Effector memory CD8-positive, alpha-beta T cell (primary cell): Measurements from ENCODE around the gene IQSEC3.

Source experiments
- ATAC-seq: fragments of 150-1000 bp; cut with Tn5 transposase; replicated peaks from 2 replicates; pipeline ENCODE4 v1.10.0; 2021; ENCODE audit warnings: mild to moderate bottlenecking, moderate library complexity
- DNase-seq, 3 experiments: peaks; one replicate each; pipeline ENCODE4 v3.0.0; 2021
- H3K27ac Mint-ChIP-seq, 2 donors: one replicate each; pipeline ENCODE4 v1.8.0; 2022; ENCODE audit warnings: mild to moderate bottlenecking in 2 of 2, mixed read lengths in 2 of 2, moderate library complexity in 2 of 2
- H3K27me3 Mint-ChIP-seq, 2 donors: one replicate each; pipeline ENCODE4 v1.8.0; 2022; ENCODE audit warnings: mixed read lengths in 2 of 2
- H3K36me3 Mint-ChIP-seq: one replicate; pipeline ENCODE4 v1.8.0; 2022; ENCODE audit warnings: mild to moderate bottlenecking, moderate library complexity, mixed read lengths; ENCODE audit not compliant: insufficient read depth
- H3K4me1 Mint-ChIP-seq, 2 donors: one replicate each; pipeline ENCODE4 v1.8.0; 2022; ENCODE audit warnings: low read depth in 2 of 2, mixed read lengths in 2 of 2
- H3K4me3 Mint-ChIP-seq, 2 donors: one replicate each; pipeline ENCODE4 v1.8.0; 2022; ENCODE audit warnings: mild to moderate bottlenecking in 2 of 2, mixed read lengths in 2 of 2, moderate library complexity in 2 of 2
- H3K9me3 Mint-ChIP-seq, 2 donors: one replicate each; pipeline ENCODE4 v1.8.0; 2022; ENCODE audit warnings: mixed read lengths in 2 of 2

The IQSEC3 gene

GRCh38 chr12:115518-115917, 49.0 kb downstream of the IQSEC3 start:
- DNase-seq = no peak
- peaks cover 67 to 96% of the 10 kb centered on the region in 2 donors for H3K27me3 Mint-ChIP-seq
- ATAC-seq = no peak
- no peak overlapping the region for H3K4me3 Mint-ChIP-seq
- no peaks in the 10 kb centered on the region for H3K4me1 Mint-ChIP-seq
- no peak overlapping the region for H3K27ac Mint-ChIP-seq
- no peaks in the 10 kb centered on the region for H3K9me3 Mint-ChIP-seq
- H3K36me3 Mint-ChIP-seq = peaks cover 2% of the 10 kb centered on the region

DNA sequence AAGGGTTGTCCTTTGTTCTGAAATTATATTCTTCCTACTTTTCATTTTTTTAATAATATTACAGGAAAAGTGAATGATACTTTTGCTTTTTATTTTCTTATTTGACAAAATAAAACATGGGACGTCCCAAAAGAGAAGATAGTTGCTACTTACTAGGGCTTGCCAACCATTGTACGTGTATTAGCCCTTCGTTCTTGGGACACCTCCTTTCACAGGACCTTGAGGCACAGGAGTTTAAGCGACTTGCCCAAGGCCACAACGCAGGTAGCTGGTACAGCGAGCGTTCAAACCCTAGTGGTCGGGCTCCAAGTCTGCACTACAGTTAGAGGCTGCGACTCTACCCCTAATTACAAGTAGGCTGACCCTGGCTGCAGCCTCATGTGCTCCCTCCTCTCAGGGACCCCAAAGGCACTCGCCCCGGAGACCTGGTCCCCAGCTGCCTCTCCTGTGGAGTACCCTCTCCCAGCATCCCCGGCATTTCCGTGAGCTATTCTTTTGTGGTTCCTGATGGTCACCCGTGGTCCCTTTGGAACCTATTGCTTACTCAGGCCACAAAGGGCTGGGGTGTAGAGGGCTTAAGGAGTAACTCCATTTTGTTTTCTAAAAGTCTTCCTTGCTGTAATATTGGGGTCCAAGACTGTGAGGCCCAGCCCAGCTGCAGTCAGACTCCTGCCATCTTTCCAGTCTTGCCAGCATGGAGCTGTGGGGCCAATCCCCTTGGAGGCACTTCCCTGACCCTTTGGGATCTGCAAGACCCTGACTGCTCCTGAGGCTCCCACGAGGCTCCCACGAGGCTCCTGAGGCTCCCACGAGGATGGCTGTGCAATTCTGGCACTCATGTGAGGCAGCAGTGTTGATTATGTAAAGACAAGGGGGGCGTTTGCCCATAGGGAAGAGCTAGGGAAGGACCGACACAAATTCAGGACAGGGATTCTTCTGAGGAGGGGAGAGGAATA, 49.7 kb downstream of the IQSEC3 start:
- DNase-seq (no peak), ATAC-seq (no peak)
- Mint-ChIP-seq H3K27me3 (peaks cover 65 to 96% of the 10 kb centered on the region in 2 donors), H3K9me3 (no peaks in the 10 kb centered on the region), H3K4me1 (no peaks in the 10 kb centered on the region), H3K4me3 (no peak overlapping the region), H3K27ac (no peak overlapping the region), H3K36me3 (peaks cover 2% of the 10 kb centered on the region)

DNA sequence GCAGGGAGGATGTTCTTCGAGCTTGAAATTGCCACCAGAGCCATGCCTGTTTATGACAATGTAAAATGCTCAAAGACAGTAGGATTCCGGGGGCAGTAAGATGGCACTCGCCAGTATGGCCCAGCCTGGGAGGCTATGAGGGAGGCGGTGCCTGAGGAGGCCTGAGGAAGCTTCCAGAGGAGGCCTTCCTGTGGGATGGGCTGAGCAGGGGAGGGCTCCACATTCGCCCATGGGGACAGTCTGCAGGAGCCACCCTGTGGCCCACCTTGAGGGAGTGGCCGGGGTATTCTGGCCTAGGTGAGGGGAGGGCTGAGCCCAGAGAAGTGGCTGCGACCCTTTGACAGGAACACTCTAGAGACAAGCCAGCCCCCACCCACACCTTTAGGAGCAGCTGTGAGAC, 50.7 kb downstream of the IQSEC3 start:
- no peaks in the 10 kb centered on the region for H3K4me1 Mint-ChIP-seq
- peaks cover 2% of the 10 kb centered on the region for H3K36me3 Mint-ChIP-seq
- ATAC-seq = no peak
- no peaks in the 10 kb centered on the region for H3K9me3 Mint-ChIP-seq
- DNase-seq = no peak
- no peak overlapping the region for H3K4me3 Mint-ChIP-seq
- no peak overlapping the region for H3K27ac Mint-ChIP-seq
- peaks cover 61 to 93% of the 10 kb centered on the region in 2 donors for H3K27me3 Mint-ChIP-seq

- DNase-seq (no peak), ATAC-seq (no peak)
- no peak overlapping the region for H3K4me3 Mint-ChIP-seq
- no peaks in the 10 kb centered on the region for H3K9me3 Mint-ChIP-seq
- peaks cover 2% of the 10 kb centered on the region for H3K36me3 Mint-ChIP-seq
- H3K4me1 Mint-ChIP-seq = no peaks in the 10 kb centered on the region
- no peak overlapping the region for H3K27ac Mint-ChIP-seq
- H3K27me3 Mint-ChIP-seq = peaks cover 66 to 93% of the 10 kb centered on the region in 2 donors
Observed at GRCh38 chr12:117816-118345, 51.3 kb downstream of the IQSEC3 start.

DNA sequence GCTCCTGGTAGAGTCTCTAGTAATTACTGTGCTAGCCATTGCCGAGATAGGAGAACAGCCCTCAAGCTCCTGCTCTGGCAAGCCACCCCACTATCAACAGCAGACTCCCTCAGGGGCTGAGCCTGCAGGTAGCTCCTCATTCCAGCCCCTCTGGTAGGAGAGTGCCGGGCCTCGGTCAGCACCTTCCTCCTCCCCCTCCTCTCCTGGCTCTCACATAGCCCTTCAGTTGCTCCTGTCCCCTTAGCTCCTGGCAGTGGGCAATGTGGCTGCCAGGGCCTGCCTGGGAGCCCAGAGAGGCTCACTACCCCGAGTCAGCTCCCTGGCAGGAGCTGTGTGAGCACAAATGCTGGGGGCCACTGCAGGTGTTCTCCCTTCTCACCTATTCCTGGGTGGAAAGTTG, 52.0 kb downstream of the IQSEC3 start:
- H3K27ac Mint-ChIP-seq = no peak overlapping the region
- no peaks in the 10 kb centered on the region for H3K9me3 Mint-ChIP-seq
- peaks cover 2% of the 10 kb centered on the region for H3K36me3 Mint-ChIP-seq
- ATAC-seq (no peak), DNase-seq (no peak)
- no peak overlapping the region for H3K4me3 Mint-ChIP-seq
- peaks cover 66 to 91% of the 10 kb centered on the region in 2 donors for H3K27me3 Mint-ChIP-seq
- no peaks in the 10 kb centered on the region for H3K4me1 Mint-ChIP-seq

DNA sequence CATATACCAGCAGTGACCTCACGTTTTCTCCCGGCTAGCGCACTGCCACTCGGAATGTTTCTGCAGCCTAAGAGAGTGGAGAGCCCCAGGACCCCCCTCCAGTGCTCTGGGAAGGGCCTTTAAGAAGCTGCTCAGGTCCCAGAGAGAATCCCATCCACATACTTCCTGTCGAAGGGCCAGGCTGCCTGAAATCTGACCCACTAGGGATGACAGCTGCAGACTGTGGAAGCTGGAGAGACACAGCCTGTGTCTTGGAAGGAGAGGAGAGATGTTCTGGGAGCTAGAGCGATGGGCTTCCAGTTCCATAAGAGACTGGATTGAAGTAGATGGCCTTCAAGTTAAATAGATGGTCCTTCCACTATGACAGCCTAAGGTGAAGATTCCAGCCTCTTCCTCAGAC, 54.4 kb downstream of the IQSEC3 start:
- Mint-ChIP-seq H3K36me3 (peaks cover 2% of the 10 kb centered on the region), H3K4me3 (no peak overlapping the region), H3K27me3 (peaks cover 47 to 82% of the 10 kb centered on the region in 2 donors), H3K9me3 (no peaks in the 10 kb centered on the region), H3K4me1 (no peaks in the 10 kb centered on the region), H3K27ac (no peak overlapping the region)
- ATAC-seq (no peak), DNase-seq (no peak)

- DNase-seq (no peak), ATAC-seq (no peak)
- Mint-ChIP-seq H3K4me3 (no peak overlapping the region), H3K9me3 (no peaks in the 10 kb centered on the region), H3K4me1 (no peaks in the 10 kb centered on the region), H3K27me3 (peaks cover 48 to 83% of the 10 kb centered on the region in 2 donors), H3K36me3 (no peaks in the 10 kb centered on the region), H3K27ac (no peak overlapping the region)
Observed at GRCh38 chr12:121647-122046, 55.1 kb downstream of the IQSEC3 start.

DNA sequence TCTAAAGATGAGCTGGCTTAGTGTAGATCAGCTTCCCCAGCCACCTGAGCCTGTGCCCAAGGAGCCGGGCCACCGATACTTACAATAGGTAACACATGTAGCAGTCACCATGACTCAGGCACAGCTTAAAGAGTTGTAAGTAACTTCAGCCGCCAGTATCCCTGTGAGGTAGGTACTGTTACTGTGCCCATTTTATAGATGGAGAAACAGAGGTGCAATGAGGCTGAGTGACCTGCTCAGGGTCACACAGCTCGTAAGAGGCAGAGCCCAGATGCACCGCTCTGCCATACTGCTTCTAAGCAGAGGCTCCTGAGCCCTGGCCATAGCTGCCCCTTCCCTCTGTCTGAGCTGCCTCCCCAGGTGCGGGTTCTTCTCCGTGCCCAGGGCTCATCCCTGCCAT, 58.5 kb downstream of the IQSEC3 start:
- Mint-ChIP-seq H3K27me3 (peaks cover 53 to 82% of the 10 kb centered on the region in 2 donors), H3K9me3 (no peaks in the 10 kb centered on the region), H3K27ac (no peak overlapping the region), H3K4me3 (no peak overlapping the region), H3K36me3 (no peaks in the 10 kb centered on the region), H3K4me1 (no peaks in the 10 kb centered on the region)
- DNase-seq (no peak), ATAC-seq (no peak)

- DNase-seq (no peak), ATAC-seq (no peak)
- Mint-ChIP-seq H3K27me3 (peaks cover 48 to 81% of the 10 kb centered on the region in 2 donors), H3K27ac (no peak overlapping the region), H3K36me3 (no peaks in the 10 kb centered on the region), H3K9me3 (no peaks in the 10 kb centered on the region), H3K4me1 (no peaks in the 10 kb centered on the region), H3K4me3 (no peak overlapping the region)
Observed at GRCh38 chr12:125566-125965, 59.0 kb downstream of the IQSEC3 start.

DNA sequence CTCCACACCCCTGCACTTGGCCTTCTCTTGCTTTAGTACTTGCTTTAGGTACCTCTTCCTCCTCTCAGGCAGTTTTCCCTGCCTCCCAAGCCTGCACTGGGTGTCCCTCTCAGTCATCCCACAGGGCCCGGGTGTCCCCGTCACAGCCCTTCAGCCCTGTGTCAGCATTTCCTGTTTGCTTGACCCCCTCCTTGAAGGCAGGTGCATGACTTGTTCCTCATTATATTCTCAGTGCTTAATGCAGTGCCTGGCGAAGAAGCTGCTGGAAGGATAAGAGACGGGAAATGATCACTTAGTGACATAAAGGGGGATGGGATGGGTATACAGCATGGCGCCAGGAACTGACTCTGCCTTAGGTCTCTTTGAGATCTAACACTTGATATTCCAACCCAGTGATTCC, 61.5 kb downstream of the IQSEC3 start:
- no peak for DNase-seq
- H3K27ac Mint-ChIP-seq = no peak overlapping the region
- no peaks in the 10 kb centered on the region for H3K4me1 Mint-ChIP-seq
- no peaks in the 10 kb centered on the region for H3K9me3 Mint-ChIP-seq
- no peaks in the 10 kb centered on the region for H3K36me3 Mint-ChIP-seq
- H3K27me3 Mint-ChIP-seq = peaks cover 54 to 84% of the 10 kb centered on the region in 2 donors
- H3K4me3 Mint-ChIP-seq = no peak overlapping the region
- no peak for ATAC-seq

- Mint-ChIP-seq H3K36me3 (no peaks in the 10 kb centered on the region), H3K9me3 (no peaks in the 10 kb centered on the region), H3K4me1 (no peaks in the 10 kb centered on the region), H3K27me3 (peaks cover 62 to 85% of the 10 kb centered on the region in 2 donors), H3K27ac (no peak overlapping the region), H3K4me3 (no peak overlapping the region)
- DNase-seq (no peak), ATAC-seq (no peak)
Observed at GRCh38 chr12:129001-129400, 62.4 kb downstream of the IQSEC3 start.

- H3K36me3 Mint-ChIP-seq = no peaks in the 10 kb centered on the region
Observed at GRCh38 chr12:130519-130918, 64.0 kb downstream of the IQSEC3 start.

GRCh38 chr12:131008-131407, 64.4 kb downstream of the IQSEC3 start:
- H3K27ac Mint-ChIP-seq = no peak overlapping the region
- DNase-seq (no peak), ATAC-seq (no peak)
- no peaks in the 10 kb centered on the region for H3K36me3 Mint-ChIP-seq
- no peaks in the 10 kb centered on the region for H3K9me3 Mint-ChIP-seq
- H3K27me3 Mint-ChIP-seq = peaks cover 68 to 80% of the 10 kb centered on the region in 2 donors
- H3K4me3 Mint-ChIP-seq = no peak overlapping the region
- H3K4me1 Mint-ChIP-seq = no peaks in the 10 kb centered on the region

More at GRCh38 chr12:130519-130918, 64.0 kb downstream of the IQSEC3 start:
- Mint-ChIP-seq H3K27me3 (peaks cover 64 to 80% of the 10 kb centered on the region in 2 donors), H3K4me1 (no peaks in the 10 kb centered on the region), H3K27ac (no peak overlapping the region), H3K4me3 (no peak overlapping the region), H3K9me3 (no peaks in the 10 kb centered on the region)
- DNase-seq = no peak
- ATAC-seq = no peak
